SK-N-SH treated with all-trans-retinoic acid at 6 μM for 48 hours (cell line): ENCODE data around the gene RYK.

Source experiments
- CSRNP3 ChIP-seq: fragments of 250-450 bp; sonication (Bioruptor Pico); IDR thresholded peaks from 2 replicates; pipeline ENCODE4 v1.5.1; 2021; ENCODE audit warnings: mild to moderate bottlenecking, moderate library complexity
- ESRRG ChIP-seq: fragments of 250-450 bp; sonication (Bioruptor Pico); IDR thresholded peaks from 2 replicates; pipeline ENCODE4 v1.6.1; 2021; ENCODE audit warnings: mild to moderate bottlenecking
- POU6F1 ChIP-seq: fragments of 250-450 bp; sonication (Bioruptor Pico); IDR thresholded peaks from 2 replicates; pipeline ENCODE4 v1.8.0; 2021; ENCODE audit warnings: low read depth, mild to moderate bottlenecking, moderate library complexity, borderline replicate concordance
- PPARA ChIP-seq: fragments of 250-450 bp; sonication (Bioruptor Pico); IDR thresholded peaks from 2 replicates; pipeline ENCODE4 v1.5.0; 2020; ENCODE audit warnings: mild to moderate bottlenecking, borderline replicate concordance
- RARB ChIP-seq: fragments of 250-450 bp; sonication (Bioruptor Pico); IDR thresholded peaks from 2 replicates; pipeline ENCODE4 v1.8.0; 2021; ENCODE audit warnings: mild to moderate bottlenecking, moderate library complexity
- TCF4 ChIP-seq: fragments of 250-450 bp; sonication (Bioruptor Pico); IDR thresholded peaks from 2 replicates; pipeline ENCODE4 v1.8.0; 2021; ENCODE audit warnings: mild to moderate bottlenecking, moderate library complexity, borderline replicate concordance
- ZC3H10 ChIP-seq: fragments of 250-450 bp; sonication (Bioruptor Pico); IDR thresholded peaks from 2 replicates; pipeline ENCODE4 v1.5.1; 2021; ENCODE audit warnings: mild to moderate bottlenecking, moderate library complexity
- ZFP30 ChIP-seq: fragments of 450-650 bp; formaldehyde crosslinking; IDR thresholded peaks from 2 replicates; pipeline ENCODE4 v1.5.0; 2022; ENCODE audit warnings: mild to moderate bottlenecking, moderate library complexity
- ZNF565 ChIP-seq: fragments of 450-650 bp; formaldehyde crosslinking; conservative IDR thresholded peaks from 2 replicates; pipeline ENCODE4 v1.5.0; 2020; ENCODE audit warnings: low read depth, mild to moderate bottlenecking, moderate library complexity
- ZNF70 ChIP-seq: fragments of 450-650 bp; formaldehyde crosslinking; IDR thresholded peaks from 2 replicates; pipeline ENCODE4 v1.5.0; 2020; ENCODE audit warnings: mild to moderate bottlenecking, moderate library complexity
- TF ChIP-seq, protein P1 (sequence below): fragments of 250-450 bp; sonication (Bioruptor Pico); IDR thresholded peaks from 2 replicates; pipeline ENCODE4 v1.8.0; 2020; ENCODE audit warnings: mild to moderate bottlenecking, moderate library complexity, borderline replicate concordance

GRCh38 chr3:134232151-134232550 lies 18.5 kb downstream of the RYK start:
- no peak for TF ChIP-seq ZFP30 (CRISPR knock-in tag)
- TF ChIP-seq ZNF565: no peak
- TF ChIP-seq, protein P1, sequence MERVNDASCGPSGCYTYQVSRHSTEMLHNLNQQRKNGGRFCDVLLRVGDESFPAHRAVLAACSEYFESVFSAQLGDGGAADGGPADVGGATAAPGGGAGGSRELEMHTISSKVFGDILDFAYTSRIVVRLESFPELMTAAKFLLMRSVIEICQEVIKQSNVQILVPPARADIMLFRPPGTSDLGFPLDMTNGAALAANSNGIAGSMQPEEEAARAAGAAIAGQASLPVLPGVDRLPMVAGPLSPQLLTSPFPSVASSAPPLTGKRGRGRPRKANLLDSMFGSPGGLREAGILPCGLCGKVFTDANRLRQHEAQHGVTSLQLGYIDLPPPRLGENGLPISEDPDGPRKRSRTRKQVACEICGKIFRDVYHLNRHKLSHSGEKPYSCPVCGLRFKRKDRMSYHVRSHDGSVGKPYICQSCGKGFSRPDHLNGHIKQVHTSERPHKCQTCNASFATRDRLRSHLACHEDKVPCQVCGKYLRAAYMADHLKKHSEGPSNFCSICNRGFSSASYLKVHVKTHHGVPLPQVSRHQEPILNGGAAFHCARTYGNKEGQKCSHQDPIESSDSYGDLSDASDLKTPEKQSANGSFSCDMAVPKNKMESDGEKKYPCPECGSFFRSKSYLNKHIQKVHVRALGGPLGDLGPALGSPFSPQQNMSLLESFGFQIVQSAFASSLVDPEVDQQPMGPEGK: no peak
- TF ChIP-seq PPARA (CRISPR knock-in tag): no peak
- no peak for TF ChIP-seq RARB (CRISPR knock-in tag)
- no peak for TF ChIP-seq ESRRG (CRISPR knock-in tag)
- no peak for TF ChIP-seq CSRNP3 (CRISPR knock-in tag)
- TF ChIP-seq ZNF70 (CRISPR knock-in tag): no peak
- no peak for TF ChIP-seq ZC3H10 (CRISPR knock-in tag)
- TF ChIP-seq POU6F1 (CRISPR knock-in tag): no peak
- no peak for TF ChIP-seq TCF4 (CRISPR knock-in tag)
